GM23248 (cell line): ENCODE measurements around the gene SUGCT.

ENCODE experiments used
- EZH2 ChIP-seq: fragments of 200-600 bp; sonication (generic); IDR thresholded peaks from 2 replicates; pipeline ENCODE4 v1.6.1; 2018; ENCODE audit warnings: antibody characterized with exemption, mild to moderate bottlenecking; ENCODE audit not compliant: insufficient read depth, poor library complexity, severe bottlenecking
- EZH2phosphoT487 ChIP-seq: fragments of 200-600 bp; sonication (generic); IDR thresholded peaks from 2 replicates; pipeline ENCODE4 v1.6.1; 2018; ENCODE audit warnings: antibody characterized with exemption, moderate library complexity, mild to moderate bottlenecking, low read depth; ENCODE audit not compliant: insufficient read depth

DNA sequence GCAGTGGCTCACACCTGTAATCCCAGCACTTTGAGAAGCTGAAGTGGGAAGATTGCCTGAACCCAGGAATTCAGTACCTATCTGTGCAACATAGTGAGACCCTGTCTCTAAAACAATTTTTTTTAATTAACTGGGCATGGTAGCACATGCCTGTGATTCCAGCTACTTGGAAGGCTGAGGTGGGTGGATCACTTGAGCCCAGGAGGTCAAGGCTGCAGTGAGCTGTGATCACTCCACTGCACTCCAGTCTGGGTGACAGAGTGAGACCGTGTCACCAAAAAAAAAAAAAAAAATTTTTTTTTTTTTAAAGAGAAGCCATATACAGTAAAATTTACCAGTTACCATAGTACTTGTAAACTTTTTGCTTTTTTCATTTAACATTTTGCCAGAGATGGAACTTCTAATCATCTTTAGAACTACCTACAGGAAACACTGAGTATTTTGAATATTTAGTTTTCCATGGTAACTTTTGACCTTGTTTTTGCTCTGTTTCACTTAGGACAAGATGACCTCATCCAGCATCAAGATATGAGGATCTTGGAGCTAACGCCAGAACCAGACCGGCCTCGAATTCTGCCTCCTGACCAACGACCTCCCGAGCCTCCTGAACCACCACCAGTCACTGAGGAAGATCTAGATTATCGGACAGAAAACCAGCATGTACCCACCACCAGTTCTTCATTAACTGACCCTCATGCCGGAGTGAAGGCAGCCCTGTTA is 41.0 kb upstream of the SUGCT start:
- TF ChIP-seq EZH2 (no peak), EZH2phosphoT487 (no peak)
